Measurements from ENCODE around the gene RER1. TPM values are rescaled to one million over a fixed set of nuclear protein-coding genes. Genes with fewer than 3 reads are reported as not detected.

The RER1 gene
- total RNA-seq, 1 donor from 2014 or later = 79.1 TPM

- TF ChIP-seq CTCF (IDR thresholded peaks at IDR 0.05; ENCODE audit: insufficient read depth, low read length, poor library complexity, severe bottlenecking) = no peak
- no peak for DNase-seq (ENCODE audit: low read depth)
- Histone ChIP-seq H3K36me3 (ENCODE audit: control insufficient read depth, insufficient read depth, low read length) (no peaks in the 10 kb centered on the region), H3K4me3 (ENCODE audit: low read depth, low read length) (no peak overlapping the region), H3K27me3 (ENCODE audit: control insufficient read depth, insufficient read depth, low read length) (peaks cover under 1% of the 10 kb centered on the region)
Measured at GRCh38 chr1:2383576-2383975, 8.1 kb upstream of the RER1 start.

GRCh38 chr1:2384130-2384860 is 7.3 kb upstream of the RER1 start:
- Histone ChIP-seq H3K36me3 (ENCODE audit: control insufficient read depth, insufficient read depth, low read length) (no peaks in the 10 kb centered on the region), H3K27me3 (ENCODE audit: control insufficient read depth, insufficient read depth, low read length) (no peaks in the 10 kb centered on the region), H3K4me3 (ENCODE audit: low read depth, low read length) (no peak overlapping the region)
- DNase-seq (ENCODE audit: low read depth) = no peak
- TF ChIP-seq CTCF (IDR thresholded peaks at IDR 0.05; ENCODE audit: insufficient read depth, low read length, poor library complexity, severe bottlenecking) = no peak

- H3K4me3 ChIP-seq (ENCODE audit: low read depth, low read length) = no peak overlapping the region
- no peaks in the 10 kb centered on the region for H3K36me3 ChIP-seq (ENCODE audit: control insufficient read depth, insufficient read depth, low read length)
- H3K27me3 ChIP-seq (ENCODE audit: control insufficient read depth, insufficient read depth, low read length) = no peaks in the 10 kb centered on the region
- TF ChIP-seq CTCF (IDR thresholded peaks at IDR 0.05; ENCODE audit: insufficient read depth, low read length, poor library complexity, severe bottlenecking) = no peak
- DNase-seq (ENCODE audit: low read depth) = no peak
Measured at GRCh38 chr1:2384941-2385481, 6.6 kb upstream of the RER1 start.

- Histone ChIP-seq H3K27me3 (ENCODE audit: control insufficient read depth, insufficient read depth, low read length) (no peaks in the 10 kb centered on the region), H3K4me3 (ENCODE audit: low read depth, low read length) (no peak overlapping the region), H3K36me3 (ENCODE audit: control insufficient read depth, insufficient read depth, low read length) (no peaks in the 10 kb centered on the region)
- no peak for DNase-seq (ENCODE audit: low read depth)
- TF ChIP-seq CTCF (IDR thresholded peaks at IDR 0.05; ENCODE audit: insufficient read depth, low read length, poor library complexity, severe bottlenecking) = no peak
Measured at GRCh38 chr1:2385606-2386280, 5.9 kb upstream of the RER1 start.

GRCh38 chr1:2386636-2387611 is 4.7 kb upstream of the RER1 start:
- Histone ChIP-seq H3K4me3 (ENCODE audit: low read depth, low read length) (no peak overlapping the region), H3K36me3 (ENCODE audit: control insufficient read depth, insufficient read depth, low read length) (no peaks in the 10 kb centered on the region), H3K27me3 (ENCODE audit: control insufficient read depth, insufficient read depth, low read length) (no peaks in the 10 kb centered on the region)
- no peak for DNase-seq (ENCODE audit: low read depth)
- no peak for TF ChIP-seq CTCF (IDR thresholded peaks at IDR 0.05; ENCODE audit: insufficient read depth, low read length, poor library complexity, severe bottlenecking)

All from kidney epithelial cell (primary cell).